ENCODE measurements around the gene CSNK2B. TPM values are rescaled to one million over a fixed set of nuclear protein-coding genes. Genes with fewer than 3 reads are reported as not detected.

The CSNK2B gene
- total RNA-seq = 108 TPM

GRCh38 chr6:31665501-31666336 lies at the start of gene CSNK2B:
Gene CSNK2B (plus strand): TSS chr6:31666080. CDS start chr6:31666832, 752 bp downstream.

GRCh38 chr6:31620586-31621319 lies 45.1 kb upstream of the CSNK2B start, which contains the start of gene PRRC2A:
Gene PRRC2A (plus strand): TSS chr6:31620715. CDS start chr6:31622790, 2,075 bp downstream.

GRCh38 chr6:31655349-31656237 lies 10.3 kb upstream of the CSNK2B start, which contains the start of gene APOM:
Gene APOM (plus strand): TSS chr6:31655894. CDS start chr6:31655967, 73 bp downstream.

GRCh38 chr6:31660381-31661261 lies 5.3 kb upstream of the CSNK2B start, which contains the start of gene C6orf47:
Gene C6orf47 (minus strand): TSS chr6:31660778. CDS start chr6:31659947, 831 bp downstream.

GRCh38 chr6:31664790-31665500 lies 935 bp upstream of the CSNK2B start, which contains the start of gene GPANK1:
Gene GPANK1 (minus strand): TSS chr6:31664997. CDS start chr6:31664478, 519 bp downstream.

GRCh38 chr6:31669676-31670075 lies 3.8 kb downstream of the CSNK2B start, which contains the start of gene LY6G5B:
Gene LY6G5B (plus strand): TSS chr6:31669976. CDS start chr6:31670951, 975 bp downstream.

GRCh38 chr6:31680226-31681134 lies 14.6 kb downstream of the CSNK2B start, which contains the start of gene LY6G5C:
Gene LY6G5C (minus strand): TSS chr6:31681067. CDS start chr6:31680373, 694 bp downstream.

GRCh38 chr6:31702819-31703716 lies 37.2 kb downstream of the CSNK2B start, which contains the start of gene ABHD16A:
Gene ABHD16A (minus strand): TSS chr6:31703324. CDS start chr6:31703281, 43 bp downstream.

GRCh38 chr6:31706599-31706998 lies 40.7 kb downstream of the CSNK2B start, which contains the start of gene LY6G6F:
Gene LY6G6F (plus strand): TSS chr6:31706866. CDS start chr6:31706907, 41 bp downstream.

GRCh38 chr6:31715022-31715958 lies 49.4 kb downstream of the CSNK2B start, which contains the start of gene LY6G6D:
Gene LY6G6D (plus strand): TSS chr6:31715348. CDS start chr6:31715356, 8 bp downstream.

Other genes with a start within 250 kb of the CSNK2B start
- 2.8 TPM for gene MICB, start 167.9 kb upstream of the CSNK2B start, total RNA-seq
- gene MCCD1, start 137.1 kb upstream of the CSNK2B start, total RNA-seq = not detected
- 327 TPM for gene DDX39B, start 124.1 kb upstream of the CSNK2B start, total RNA-seq
- 19.2 TPM for gene ATP6V1G2, start 119.5 kb upstream of the CSNK2B start, total RNA-seq
- gene NFKBIL1, start 118.5 kb upstream of the CSNK2B start, total RNA-seq = 21.8 TPM
- gene LTA, start 93.8 kb upstream of the CSNK2B start, total RNA-seq = not detected
- gene TNF, start 90.5 kb upstream of the CSNK2B start, total RNA-seq = not detected
- 1.4 TPM for gene LTB, start 83.7 kb upstream of the CSNK2B start, total RNA-seq
- 11.2 TPM for gene LST1, start 79.8 kb upstream of the CSNK2B start, total RNA-seq
- not detected for gene NCR3, start 73.1 kb upstream of the CSNK2B start, total RNA-seq
- gene AIF1, start 50.8 kb upstream of the CSNK2B start, total RNA-seq = 10.5 TPM
- 88.1 TPM for gene PRRC2A, start 45.4 kb upstream of the CSNK2B start, total RNA-seq
- gene BAG6, start 13.4 kb upstream of the CSNK2B start, total RNA-seq = 226 TPM
- 1.0 TPM for gene APOM, start 10.2 kb upstream of the CSNK2B start, total RNA-seq
- gene C6orf47, start 5.3 kb upstream of the CSNK2B start, total RNA-seq = 19.6 TPM
- gene GPANK1, start 1.1 kb upstream of the CSNK2B start, total RNA-seq = 18.6 TPM
- 2.3 TPM for gene LY6G5B, start 3.9 kb downstream of the CSNK2B start, total RNA-seq
- gene LY6G5C, start 15.0 kb downstream of the CSNK2B start, total RNA-seq = 1.9 TPM
- gene ABHD16A, start 37.2 kb downstream of the CSNK2B start, total RNA-seq = 53.2 TPM
- not detected for gene LY6G6F, start 40.8 kb downstream of the CSNK2B start, total RNA-seq
- gene LY6G6D, start 49.3 kb downstream of the CSNK2B start, total RNA-seq = not detected
- gene LY6G6C, start 55.7 kb downstream of the CSNK2B start, total RNA-seq = not detected
- gene MPIG6B, start 57.3 kb downstream of the CSNK2B start, total RNA-seq = 0.55 TPM
- 108 TPM for gene DDAH2, start 63.2 kb downstream of the CSNK2B start, total RNA-seq
- gene CLIC1, start 70.5 kb downstream of the CSNK2B start, total RNA-seq = 89.1 TPM
- gene MSH5, start 73.9 kb downstream of the CSNK2B start, total RNA-seq = 16.5 TPM
- gene SAPCD1, start 96.6 kb downstream of the CSNK2B start, total RNA-seq = 3.8 TPM
- 0.88 TPM for gene VWA7, start 111.2 kb downstream of the CSNK2B start, total RNA-seq
- 43.6 TPM for gene VARS1, start 129.7 kb downstream of the CSNK2B start, total RNA-seq
- gene LSM2, start 140.9 kb downstream of the CSNK2B start, total RNA-seq = 21.4 TPM
- 4.8 TPM for gene HSPA1L, start 149.2 kb downstream of the CSNK2B start, total RNA-seq
- 744 TPM for gene HSPA1A, start 149.5 kb downstream of the CSNK2B start, total RNA-seq
- gene HSPA1B, start 161.7 kb downstream of the CSNK2B start, total RNA-seq = 869 TPM
- 32.8 TPM for gene NEU1, start 196.7 kb downstream of the CSNK2B start, total RNA-seq
- gene SLC44A4, start 212.9 kb downstream of the CSNK2B start, total RNA-seq = 3.0 TPM
- gene EHMT2, start 231.6 kb downstream of the CSNK2B start, total RNA-seq = 86.3 TPM
- gene ZBTB12, start 236.0 kb downstream of the CSNK2B start, total RNA-seq = 17.9 TPM